Heart left ventricle (tissue), 16 donors: ENCODE measurements around the gene GNPAT. TPM values are rescaled to one million over a fixed set of nuclear protein-coding genes. Genes with fewer than 3 reads are reported as not detected.

Experiments used
- ATAC-seq, 4 donors: fragments of 200-7000 bp; cut with Tn5 transposase; one replicate each; pipeline ENCODE4 v1.9.1; 2020 to 2022; ENCODE audit warnings: moderate library complexity in 4 of 4, mild to moderate bottlenecking in 3 of 4, moderate number of reproducible peaks in 1 of 4
- DNase-seq, 5 donors: peaks; one replicate each; pipeline ENCODE4 v3.0.0-alpha.2; 2020
- H3K27ac ChIP-seq, 12 donors: fragments of 200-600 bp; sonication (generic) in 4 of 12; one replicate each; pipeline versions ENCODE4 v1.5.0 to v1.8.0; 2016 to 2022; ENCODE audit warnings: mild to moderate bottlenecking in 2 of 12
- H3K27me3 ChIP-seq, 9 donors: fragments of 200-600 bp; sonication (generic) in 2 of 9; one replicate each; pipeline versions ENCODE4 v1.5.1 to v1.8.0; 2016 to 2022; ENCODE audit warnings: mild to moderate bottlenecking in 3 of 9
- H3K36me3 ChIP-seq, 9 donors: fragments of 200-600 bp; sonication (generic) in 2 of 9; one replicate each; pipeline versions ENCODE4 v1.5.0 to v1.8.0; 2018 to 2022; ENCODE audit warnings: mild to moderate bottlenecking in 2 of 9
- H3K4me1 ChIP-seq, 12 donors: fragments of 200-600 bp; sonication (generic) in 4 of 12; one replicate each; pipeline versions ENCODE4 v1.5.0 to v1.8.0; 2016 to 2022; ENCODE audit warnings: mild to moderate bottlenecking in 3 of 12
- H3K4me3 ChIP-seq, 12 donors: fragments of 200-600 bp; sonication (generic) in 4 of 12; one replicate each; pipeline versions ENCODE4 v1.5.0 to v1.8.0; 2017 to 2022; ENCODE audit warnings: mild to moderate bottlenecking in 9 of 12, moderate library complexity in 4 of 12
- H3K9me3 ChIP-seq, 12 donors: fragments of 200-600 bp; sonication (generic) in 4 of 12; one replicate each; pipeline versions ENCODE4 v1.5.0 to v1.8.0; 2016 to 2022; ENCODE audit warnings: mild to moderate bottlenecking in 1 of 12
- POLR2A ChIP-seq, 2 donors: fragments of 450-650 bp; IDR thresholded peaks; one replicate each; pipeline ENCODE4 v1.6.1; 2017; ENCODE audit warnings: antibody characterized with exemption in 2 of 2, mild to moderate bottlenecking in 2 of 2, moderate library complexity in 2 of 2
- WGBS, 4 donors: extraction: QIAGEN DNeasy Blood & Tissue Kit in 2 of 4; methylation state at CpG; one replicate each; pipeline versions ENCODE4 v1.1.5 to v1.1.7; 2013 to 2018; 5-methylcytosine and 5-hydroxymethylcytosine counted together
- intact Hi-C, 10 donors: fragments of 100-400 bp; cut with DNase I; formaldehyde crosslinking; loops; one replicate each; pipeline versions ENCODE4 v1.11.1 to v1.14.2; 2022
- polyA plus RNA-seq, 2 donors: library from polyadenylated mRNA; stranded (reverse); fragments of 200-250 nt; gene quantifications; one replicate each; pipeline ENCODE4 v1.2.3, GENCODE V29; 2013
- total RNA-seq, 9 donors: library from RNA; depleted of rRNA in 2 of 9; stranded (reverse); fragments of >200 nt in 2 of 9; fragmentation: NEBNext Ultra II Directional in 3 of 9; extraction: Animal tissue kit (Norgen Biotek cat#: 25700) in 3 of 9; gene quantifications; one replicate each; pipeline versions ENCODE4 v1.1.0 to v1.2.4, GENCODE V29; 2016 to 2023
- TF ChIP-seq, protein P1 (sequence below), 12 donors: fragments of 200-600 bp; sonication (generic) in 4 of 12; IDR thresholded peaks; one replicate each; pipeline versions ENCODE4 v1.5.0 to v1.8.0; 2018 to 2022; ENCODE audit warnings: antibody characterized with exemption in 12 of 12, mild to moderate bottlenecking in 5 of 12
- donor health status: ischemic (EF 13 %, LVEDD 7.1; RV severe dilation, severe dysfunction).
- donor health status: healthy with polysubstance abuse.
- donor health status: DM: no; HTN: yes; CAD: no.
- donor health status: DM: no; HTN: no; CAD: no.
- donor health status: ischemic (EF 25% LVEDD 6.9; RV normal size, moderate dysfunction).
- donor health status: ischemic (EF 25% LVEDD 5.7; RV mildly dilated, moderate dysfunction).
- donor health status: healthy.
- donor health status: DM: yes; HTN: yes; CAD: no.
- donor health status: ischemic (EF 35%, LVEDD 5.7; RV mildly dilated, moderate dysfunction).
- donor health status: nonischemic (EF 11% LVEDD 7.7; RV severe dilation, severe dysfunction).
- donor health status: DM: yes; HTN: yes; CAD: no.
- donor health status: PGD.
- donor health status: ischemic (EF 29% LVEDD 5.4; RV normal size, mild dysfunction).
- donor health status: nonischemic (EF 23%, LVEDD 6.1; RV moderate dilation, normal function).

GNPAT gene
- total and polyA plus RNA-seq, 11 donors = 43.3 to 62.6 (median 52.8) TPM

DNA sequence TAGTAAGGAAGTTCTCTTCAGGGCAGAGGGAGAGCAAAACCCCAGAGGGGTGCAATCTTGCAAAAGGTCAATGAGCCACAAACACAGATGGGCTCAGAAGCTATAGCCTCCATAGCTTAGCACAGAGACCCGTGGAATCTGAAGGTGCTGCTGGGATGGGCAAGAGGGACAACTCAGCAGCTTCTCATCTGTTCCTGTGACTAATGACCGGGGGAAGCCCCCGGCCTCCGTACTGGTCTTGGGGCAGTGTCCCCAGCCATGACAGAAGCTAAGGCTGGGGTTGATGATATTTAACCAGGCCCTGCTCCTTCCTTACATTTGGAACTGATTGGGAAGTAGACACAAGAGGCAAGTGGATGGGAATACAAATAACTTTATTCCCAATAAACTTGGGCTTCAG, 77.6 kb downstream of the GNPAT start:
- no peak for DNase-seq
- Histone ChIP-seq H3K27me3 (no peaks in the 10 kb centered on the region), H3K4me1 (no peaks in the 10 kb centered on the region), H3K9me3 (no peaks in the 10 kb centered on the region), H3K27ac (no peak overlapping the region), H3K4me3 (no peak overlapping the region), H3K36me3 (no peaks in the 10 kb centered on the region)
- no peak for ATAC-seq
- intact Hi-C loops = no loop called here
- WGBS, 4 donors = 85 to 93% (median 87%) methylated on average over 4 of the region's 4 CpGs
- TF ChIP-seq POLR2A (IDR thresholded peaks at IDR 0.05) = no peak
- TF ChIP-seq, protein P1, sequence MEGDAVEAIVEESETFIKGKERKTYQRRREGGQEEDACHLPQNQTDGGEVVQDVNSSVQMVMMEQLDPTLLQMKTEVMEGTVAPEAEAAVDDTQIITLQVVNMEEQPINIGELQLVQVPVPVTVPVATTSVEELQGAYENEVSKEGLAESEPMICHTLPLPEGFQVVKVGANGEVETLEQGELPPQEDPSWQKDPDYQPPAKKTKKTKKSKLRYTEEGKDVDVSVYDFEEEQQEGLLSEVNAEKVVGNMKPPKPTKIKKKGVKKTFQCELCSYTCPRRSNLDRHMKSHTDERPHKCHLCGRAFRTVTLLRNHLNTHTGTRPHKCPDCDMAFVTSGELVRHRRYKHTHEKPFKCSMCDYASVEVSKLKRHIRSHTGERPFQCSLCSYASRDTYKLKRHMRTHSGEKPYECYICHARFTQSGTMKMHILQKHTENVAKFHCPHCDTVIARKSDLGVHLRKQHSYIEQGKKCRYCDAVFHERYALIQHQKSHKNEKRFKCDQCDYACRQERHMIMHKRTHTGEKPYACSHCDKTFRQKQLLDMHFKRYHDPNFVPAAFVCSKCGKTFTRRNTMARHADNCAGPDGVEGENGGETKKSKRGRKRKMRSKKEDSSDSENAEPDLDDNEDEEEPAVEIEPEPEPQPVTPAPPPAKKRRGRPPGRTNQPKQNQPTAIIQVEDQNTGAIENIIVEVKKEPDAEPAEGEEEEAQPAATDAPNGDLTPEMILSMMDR (IDR thresholded peaks at IDR 0.05) = no peak

DNA sequence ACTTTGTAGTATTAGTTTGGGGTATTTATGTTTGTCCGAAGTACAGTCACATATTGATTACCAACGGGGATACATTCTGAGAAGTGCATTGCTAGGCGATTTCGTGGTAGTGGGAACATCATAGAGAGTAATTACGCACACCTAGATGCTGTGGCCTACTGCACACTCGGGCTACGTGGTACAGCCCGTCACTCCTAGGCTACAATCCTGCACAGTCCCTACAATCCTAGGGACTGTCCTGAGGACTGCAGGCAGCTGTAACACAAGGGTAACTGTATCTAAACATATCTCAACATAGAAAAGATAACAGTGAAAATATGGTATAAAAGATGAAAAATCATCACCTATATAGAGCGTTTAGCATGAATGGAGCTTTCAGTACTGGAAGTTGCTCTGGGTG, 78.1 kb downstream of the GNPAT start:
- DNase-seq (no peak), ATAC-seq (no peak)
- no peak overlapping the region for H3K4me3 ChIP-seq
- H3K36me3 ChIP-seq = no peaks in the 10 kb centered on the region
- TF ChIP-seq, protein P1 (IDR thresholded peaks at IDR 0.05) = no peak
- TF ChIP-seq POLR2A (IDR thresholded peaks at IDR 0.05) = no peak
- no peak overlapping the region for H3K27ac ChIP-seq
- intact Hi-C loops = no loop called here
- no peaks in the 10 kb centered on the region for H3K9me3 ChIP-seq
- no peaks in the 10 kb centered on the region for H3K27me3 ChIP-seq
- WGBS, 4 donors = 89 to 92% (median 90%) methylated on average over 9 of the region's 9 CpGs
- H3K4me1 ChIP-seq = no peaks in the 10 kb centered on the region

DNA sequence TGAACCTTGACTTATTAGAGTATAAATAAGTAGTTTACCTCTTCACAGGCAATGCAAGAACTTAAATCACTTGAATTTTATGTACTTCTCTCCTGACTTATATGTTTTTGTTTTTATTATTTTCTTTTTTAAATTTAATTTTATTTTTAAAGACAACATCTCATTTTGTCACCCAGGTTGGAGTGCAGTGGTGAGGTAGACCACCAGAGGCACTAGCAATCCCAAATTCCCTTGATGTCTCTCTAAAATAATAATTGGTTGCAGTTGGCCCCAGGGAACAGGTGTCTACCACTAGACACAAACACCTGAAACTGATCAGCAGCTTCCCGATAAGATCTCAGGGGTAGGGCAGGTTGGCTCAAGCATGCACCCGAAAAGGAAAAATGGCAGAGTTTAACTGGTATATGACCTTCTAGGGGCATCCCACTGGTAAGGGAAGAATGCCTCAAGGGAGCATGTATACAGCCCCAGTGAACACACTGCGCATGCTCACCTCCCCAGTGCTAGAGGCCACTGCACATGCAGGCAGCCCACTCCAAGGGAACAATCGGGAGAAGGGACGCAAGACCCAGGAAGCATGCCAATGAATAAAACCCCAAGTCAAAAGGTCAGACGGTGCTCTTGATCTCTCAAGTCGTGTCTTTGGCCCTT, 82.0 kb downstream of the GNPAT start:
- DNase-seq (no peak), ATAC-seq (no peak)
- Histone ChIP-seq H3K36me3 (no peaks in the 10 kb centered on the region), H3K4me3 (no peak overlapping the region), H3K27ac (no peak overlapping the region), H3K4me1 (no peaks in the 10 kb centered on the region), H3K27me3 (no peaks in the 10 kb centered on the region), H3K9me3 (no peaks in the 10 kb centered on the region)
- 77 to 81% (median 79%) methylated on average over 7 of the region's 7 CpGs for WGBS, 4 donors
- intact Hi-C loops = no loop called here
- no peak for TF ChIP-seq POLR2A (IDR thresholded peaks at IDR 0.05)
- TF ChIP-seq, protein P1 (IDR thresholded peaks at IDR 0.05) = peak in 1 of 12 donors; percentile 11

DNA sequence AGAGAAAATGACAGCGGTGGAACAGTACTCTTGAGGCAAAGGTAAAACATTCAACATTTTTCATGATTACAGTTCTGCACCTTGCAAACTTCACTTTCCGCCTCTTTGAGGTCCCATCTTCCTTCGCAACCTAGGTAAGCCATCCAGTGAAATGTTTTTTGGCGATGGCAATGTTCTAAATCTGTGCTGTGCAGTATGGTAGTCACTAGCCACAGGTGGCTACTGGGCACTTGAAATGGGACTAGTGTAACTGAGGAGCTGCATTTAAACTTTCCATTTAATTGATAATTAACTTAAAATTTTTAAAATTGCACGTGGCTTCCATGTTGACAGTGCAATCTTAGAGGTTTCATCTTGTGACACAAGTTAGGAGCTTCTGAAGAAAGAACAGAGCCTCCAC, 83.6 kb downstream of the GNPAT start:
- no peaks in the 10 kb centered on the region for H3K4me1 ChIP-seq
- intact Hi-C loops = no loop called here
- no peaks in the 10 kb centered on the region for H3K36me3 ChIP-seq
- WGBS, 4 donors = 81 to 86% (median 85%) methylated on average over 5 of the region's 5 CpGs
- H3K27me3 ChIP-seq = no peaks in the 10 kb centered on the region
- DNase-seq (no peak), ATAC-seq (no peak)
- H3K4me3 ChIP-seq = no peak overlapping the region
- no peaks in the 10 kb centered on the region for H3K9me3 ChIP-seq
- no peak overlapping the region for H3K27ac ChIP-seq
- TF ChIP-seq, protein P1 (IDR thresholded peaks at IDR 0.05) = no peak
- TF ChIP-seq POLR2A (IDR thresholded peaks at IDR 0.05) = no peak
